Left cardiac atrium (tissue), 4 donors: ENCODE data around the gene STXBP5L. TPM values are rescaled to one million over a fixed set of nuclear protein-coding genes. Genes with fewer than 3 reads are reported as not detected.
"Not testable (repeated sequence)": the region's sequence is repeated elsewhere in the genome, so short reads cannot be mapped to it uniquely, and the experiment has no call there.

Experiments
- ATAC-seq, 2 donors: fragments of 200-7000 bp; cut with Tn5 transposase; one replicate each; pipeline ENCODE4 v1.9.1; 2020; ENCODE audit warnings: mild to moderate bottlenecking in 2 of 2, moderate library complexity in 2 of 2
- DNase-seq: peaks from one replicate; pipeline ENCODE4 v3.0.0-alpha.2; 2020
- intact Hi-C, 2 donors: fragments of 100-400 bp; cut with DNase I; formaldehyde crosslinking; loops; one replicate each; pipeline versions ENCODE4 v1.14.1 to v1.15.1; 2022 to 2023
- long read RNA-seq: library from polyadenylated mRNA; unstranded; transcript quantifications from one replicate; pipeline ENCODE4 v2.0.0, GENCODE V29; 2021
- total RNA-seq, 2 donors: library from RNA; stranded (reverse); fragmentation: NEBNext Ultra II Directional; extraction: Animal tissue kit (Norgen Biotek cat#: 25700); gene quantifications; one replicate each; pipeline ENCODE4 v1.2.1, GENCODE V29; 2021
- donor health status: DM: no; HTN: yes; CAD: no.
- donor health status: DM: no; HTN: yes; CAD: no; lungs with severe emphysema.
- donor health status: DM: yes; HTN: yes; CAD: no.
- donor health status: Dilated cardiomyopathy.

The STXBP5L gene
- under 1 TPM in 1 of 2 donors, not detected in 1; 0.42 TPM for total RNA-seq
- long read RNA-seq = 0 reads

GRCh38 chr3:120908030-120908794, at the start of gene STXBP5L:
TSS of gene STXBP5L (plus strand) at chr3:120908205. CDS start at chr3:120909579, 1,374 bp downstream.
- intact Hi-C loops = no loop called here
- peak; percentile 96 to 99 for ATAC-seq

GRCh38 chr3:120858521-120858920, 49.5 kb upstream of the STXBP5L start:
- intact Hi-C loops = no loop called here
- DNase-seq (no peak), ATAC-seq (no peak)

More at GRCh38 chr3:120908030-120908794, at the start of gene STXBP5L:
- DNase-seq = peak; percentile 82

GRCh38 chr3:120864541-120864940, 43.5 kb upstream of the STXBP5L start:
- intact Hi-C loops = no loop called here
- ATAC-seq (no peak), DNase-seq (no peak)

GRCh38 chr3:120875507-120875906, 32.5 kb upstream of the STXBP5L start:
- DNase-seq (no peak), ATAC-seq (no peak)
- intact Hi-C loops = no loop called here

- no peak for DNase-seq
- intact Hi-C loops = no loop called here
- ATAC-seq = peak in 1 of 2 donors; percentile 51
Observed at GRCh38 chr3:120875989-120876388, 32.0 kb upstream of the STXBP5L start.

- intact Hi-C loops = no loop called here
- DNase-seq (no peak), ATAC-seq (no peak)
Observed at GRCh38 chr3:120879411-120879810, 28.6 kb upstream of the STXBP5L start.

GRCh38 chr3:120892921-120893320, 15.1 kb upstream of the STXBP5L start:
- ATAC-seq (no peak), DNase-seq (no peak)
- intact Hi-C loops = no loop called here

- DNase-seq (no peak), ATAC-seq (no peak)
- intact Hi-C loops = no loop called here
Observed at GRCh38 chr3:120894316-120895057, 13.5 kb upstream of the STXBP5L start.

- not testable (repeated sequence) for ATAC-seq, DNase-seq
Observed at GRCh38 chr3:120901716-120902115, 6.3 kb upstream of the STXBP5L start.

GRCh38 chr3:120903221-120903620, 4.8 kb upstream of the STXBP5L start:
- no peak for ATAC-seq
- intact Hi-C loops = no loop called here

More at GRCh38 chr3:120901716-120902115, 6.3 kb upstream of the STXBP5L start:
- intact Hi-C loops = not testable (repeated sequence)

GRCh38 chr3:120907659-120908029, 361 bp upstream of the STXBP5L start:
- intact Hi-C loops = no loop called here
- ATAC-seq = no peak
- no peak for DNase-seq

More at GRCh38 chr3:120903221-120903620, 4.8 kb upstream of the STXBP5L start:
- no peak for DNase-seq

GRCh38 chr3:120908795-120909601, 993 bp downstream of the STXBP5L start:
- intact Hi-C loops = no loop called here
- ATAC-seq = peak in 1 of 2 donors; percentile 43

GRCh38 chr3:120909602-120909878, 1.5 kb downstream of the STXBP5L start:
- intact Hi-C loops = no loop called here
- DNase-seq (no peak), ATAC-seq (no peak)

More at GRCh38 chr3:120908795-120909601, 993 bp downstream of the STXBP5L start:
- DNase-seq = no peak

GRCh38 chr3:120926146-120926545, 18.1 kb downstream of the STXBP5L start:
- ATAC-seq (no peak), DNase-seq (no peak)
- intact Hi-C loops = no loop called here

- intact Hi-C loops = no loop called here
- ATAC-seq = no peak
- no peak for DNase-seq
Observed at GRCh38 chr3:120928991-120929390, 21.0 kb downstream of the STXBP5L start.

- DNase-seq (no peak), ATAC-seq (no peak)
- intact Hi-C loops = no loop called here
Observed at GRCh38 chr3:120931593-120931992, 23.6 kb downstream of the STXBP5L start.

GRCh38 chr3:120956143-120956542, 48.1 kb downstream of the STXBP5L start:
- no peak for ATAC-seq
- intact Hi-C loops = no loop called here
- DNase-seq = no peak

- intact Hi-C loops = no loop called here
- DNase-seq = no peak
- no peak for ATAC-seq
Observed at GRCh38 chr3:120982608-120983320, 74.8 kb downstream of the STXBP5L start.

GRCh38 chr3:120983321-120983665, 75.3 kb downstream of the STXBP5L start:
- intact Hi-C loops = no loop called here
- no peak for DNase-seq
- no peak for ATAC-seq
